B cell (primary cell): ENCODE results near the gene NUMBL. TPM values are rescaled to one million over a fixed set of nuclear protein-coding genes. Genes with fewer than 3 reads are reported as not detected.

ENCODE experiments used
- ATAC-seq: fragments of 200-7000 bp; cut with Tn5 transposase; one replicate; pipeline ENCODE4 v1.10.0; 2021; ENCODE audit warnings: low read depth, mild to moderate bottlenecking, moderate number of reproducible peaks, moderate library complexity
- CTCF ChIA-PET: fragments of 350-600 bp; sonication (Branson Sonifier 250); formaldehyde crosslinking; loops from one replicate; lab custom pipeline; 2021; ENCODE audit warnings: antibody characterized with exemption, inconsistent platforms; lab: Charles Lee
- POLR2A ChIA-PET: fragments of 350-600 bp; sonication (Branson Sonifier 250); formaldehyde crosslinking; loops from one replicate; lab custom pipeline; 2021; ENCODE audit warnings: antibody characterized with exemption; lab: Charles Lee
- DNase-seq: peaks from one replicate; pipeline ENCODE4 v3.0.0; 2013
- H2AFZ ChIP-seq: 2 replicates; pipeline ENCODE4 v1.6.1; 2012; ENCODE audit warnings: mild to moderate bottlenecking, low read depth, low read length; ENCODE audit not compliant: insufficient read depth, poor library complexity, severe bottlenecking
- H3K27ac ChIP-seq, 2 donors: 1 replicate in 1 of 2; 2 replicates in 1 of 2; pipeline ENCODE4 v1.5.1; 2012 to 2013; ENCODE audit warnings: low read length in 2 of 2, mild to moderate bottlenecking in 2 of 2, moderate library complexity in 1 of 2
- H3K27me3 ChIP-seq, 4 experiments: fragments of 200-600 bp in 1 of 4; sonication (generic) in 1 of 4; replicated peaks in 1 of 4; 1 replicate in 2 of 4; 2 replicates in 2 of 4; pipeline versions ENCODE4 v1.6.1 to v1.7.0; 2013 to 2016; ENCODE audit warnings: low read length in 3 of 4, mild to moderate bottlenecking in 2 of 4, mixed read lengths in 1 of 4, moderate library complexity in 1 of 4; ENCODE audit not compliant: insufficient read depth in 4 of 4, control insufficient read depth in 3 of 4; ENCODE audit errors: control extremely low read depth in 1 of 4
- H3K36me3 ChIP-seq, 2 experiments: replicated peaks in 1 of 2; 1 replicate in 1 of 2; 2 replicates in 1 of 2; pipeline versions ENCODE4 v1.6.1 to v1.7.1; 2013; ENCODE audit warnings: low read length in 1 of 2; ENCODE audit not compliant: insufficient read depth in 2 of 2, control insufficient read depth in 1 of 2; ENCODE audit errors: control extremely low read depth in 1 of 2, extremely low read depth in 1 of 2
- H3K4me1 ChIP-seq, 2 donors: fragments of 200-600 bp in 1 of 2; sonication (generic) in 1 of 2; 1 replicate in 1 of 2; 2 replicates in 1 of 2; pipeline versions ENCODE4 v1.5.1 to v1.6.1; 2013 to 2017; ENCODE audit warnings: low read length in 2 of 2; ENCODE audit not compliant: control insufficient read depth in 2 of 2, insufficient read depth in 2 of 2
- H3K4me2 ChIP-seq: replicated peaks from 2 replicates; pipeline ENCODE3; 2012; ENCODE audit warnings: mild to moderate bottlenecking, low read depth, low read length; ENCODE audit not compliant: poor library complexity, severe bottlenecking
- H3K4me3 ChIP-seq, 5 experiments: fragments of 200-600 bp in 1 of 5; sonication (generic) in 1 of 5; 1 replicate in 3 of 5; 2 replicates in 2 of 5; pipeline versions ENCODE4 v1.5.1 to v1.7.0; 2011 to 2016; ENCODE audit warnings: low read length in 4 of 5, mild to moderate bottlenecking in 4 of 5, low read depth in 2 of 5, control low read depth in 1 of 5, moderate library complexity in 1 of 5; ENCODE audit not compliant: insufficient read depth in 1 of 5; ENCODE audit errors: control extremely low read depth in 1 of 5, extremely low read depth in 1 of 5
- H3K79me2 ChIP-seq: fragments of 200-600 bp; sonication (generic); one replicate; pipeline ENCODE4 v1.6.0; 2016; ENCODE audit warnings: low read length; ENCODE audit not compliant: control insufficient read depth, insufficient read depth
- H3K9ac ChIP-seq: fragments of 200-600 bp; sonication (generic); 2 replicates; pipeline ENCODE4 v1.6.1; 2017; ENCODE audit warnings: mild to moderate bottlenecking, low read length, moderate library complexity
- H3K9me3 ChIP-seq, 3 donors: one replicate each; pipeline versions ENCODE4 v1.6.1 to v1.7.1; 2013; ENCODE audit warnings: low read length in 2 of 3; ENCODE audit not compliant: control insufficient read depth in 2 of 3, insufficient read depth in 1 of 3; ENCODE audit errors: control extremely low read depth in 1 of 3
- H4K20me1 ChIP-seq: 2 replicates; pipeline ENCODE4 v1.6.0; 2012; ENCODE audit warnings: mild to moderate bottlenecking, low read length; ENCODE audit not compliant: insufficient read depth, control insufficient read depth, poor library complexity, severe bottlenecking
- H3K27ac Mint-ChIP-seq: one replicate; pipeline ENCODE4 v1.8.0; 2021; ENCODE audit warnings: mixed read lengths
- H3K27me3 Mint-ChIP-seq: one replicate; pipeline ENCODE4 v1.8.0; 2021; ENCODE audit warnings: mixed read lengths
- H3K4me1 Mint-ChIP-seq: one replicate; pipeline ENCODE4 v1.8.0; 2021; ENCODE audit warnings: mixed read lengths
- H3K4me3 Mint-ChIP-seq: one replicate; pipeline ENCODE4 v1.8.0; 2021; ENCODE audit warnings: mixed read lengths
- H3K9me3 Mint-ChIP-seq: one replicate; pipeline ENCODE4 v1.8.0; 2022; ENCODE audit warnings: mixed read lengths; ENCODE audit not compliant: insufficient read depth
- CTCF ChIP-seq: fragments of 200-600 bp; IDR thresholded peaks from one replicate; pipeline ENCODE4 v1.8.0; 2022; ENCODE audit warnings: antibody characterized with exemption, mild to moderate bottlenecking
- EZH2 ChIP-seq: IDR thresholded peaks from 2 replicates; pipeline ENCODE4 v1.6.1; 2012; ENCODE audit warnings: borderline replicate concordance, low read depth, mild to moderate bottlenecking, moderate library complexity, low read length; ENCODE audit not compliant: insufficient read depth, poor library complexity, severe bottlenecking
- WGBS: methylation state at CpG from one replicate; pipeline ENCODE4 v1.1.5; 2013; ENCODE audit warnings: missing lambda C conversion rate; ENCODE audit not compliant: insufficient coverage; 5-methylcytosine and 5-hydroxymethylcytosine counted together
- intact Hi-C: fragments of 100-400 bp; cut with micrococcal nuclease; formaldehyde crosslinking; loops from one replicate; pipeline ENCODE4 v1.10.0; 2022
- polyA plus RNA-seq: library from polyadenylated mRNA; depleted of rRNA; stranded (reverse); fragments of >200 nt; gene quantifications from 2 replicates; pipeline ENCODE4 v1.2.3, GENCODE V29; 2012
- total RNA-seq, 2 donors: library from RNA; stranded (reverse); fragments of 120-200 nt in 1 of 2; gene quantifications; 1 replicate in 1 of 2; 2 replicates in 1 of 2; pipeline versions ENCODE4 v1.2.3 to v1.2.4, GENCODE V29; 2013 to 2022

The NUMBL gene
- total and polyA plus RNA-seq, 2 donors (not counting 1 experiment from before 2014, with no cell fraction given) = 7.8 to 21.8 TPM

- Histone ChIP-seq H3K36me3 (peaks cover 1 to 26% of the 10 kb centered on the region in 2 experiments), H2AFZ (no peak overlapping the region), H3K4me2 (no peak overlapping the region), H4K20me1 (no peaks in the 10 kb centered on the region), H3K27ac (no peak overlapping the region), H3K79me2 (peaks cover 3% of the 10 kb centered on the region), H3K9me3 (no peaks in the 10 kb centered on the region), H3K9ac (no peak overlapping the region), H3K4me1 (no peaks in the 10 kb centered on the region), H3K4me3 (no peak overlapping the region), H3K27me3 (no peaks in the 10 kb centered on the region)
- Mint-ChIP-seq H3K27me3 (no peaks in the 10 kb centered on the region), H3K4me1 (peaks cover 2% of the 10 kb centered on the region), H3K27ac (no peak overlapping the region), H3K4me3 (no peak overlapping the region), H3K9me3 (no peaks in the 10 kb centered on the region)
- no peak for ATAC-seq
- DNase-seq = no peak
- ChIA-PET CTCF (no interaction called here), POLR2A (no interaction called here)
- TF ChIP-seq CTCF (no peak), EZH2 (no peak)
- 87% methylated on average over 4 of the region's 4 CpGs for WGBS
- intact Hi-C loops = no loop called here
These were observed 9.4 kb downstream of the NUMBL start for GRCh38 chr19:40681039-40681438.

GRCh38 chr19:40677156-40677555 is 13.3 kb downstream of the NUMBL start:
- CTCF ChIA-PET = interaction anchor here (0.8 kb wide), 1 partner anchor 78 kb away, joined by 3 read pairs; no protein-coding TSS in a partner anchor

More at GRCh38 chr19:40677156-40677555, 13.3 kb downstream of the NUMBL start:
- H3K4me3 ChIP-seq = no peak overlapping the region
- H3K9me3 ChIP-seq = no peaks in the 10 kb centered on the region
- H3K9me3 Mint-ChIP-seq = no peaks in the 10 kb centered on the region
- no peak overlapping the region for H3K27ac ChIP-seq
- ATAC-seq (no peak), DNase-seq (no peak)
- no peaks in the 10 kb centered on the region for H3K79me2 ChIP-seq
- H3K27me3 Mint-ChIP-seq = no peaks in the 10 kb centered on the region
- H4K20me1 ChIP-seq = no peaks in the 10 kb centered on the region
- no peak overlapping the region for H2AFZ ChIP-seq
- no peaks in the 10 kb centered on the region for H3K4me1 Mint-ChIP-seq
- intact Hi-C loops = no loop called here
- H3K27me3 ChIP-seq = no peaks in the 10 kb centered on the region
- H3K4me3 Mint-ChIP-seq = no peak overlapping the region
- no peak overlapping the region for H3K9ac ChIP-seq
- POLR2A ChIA-PET = no interaction called here
- no peak overlapping the region for H3K4me2 ChIP-seq
- no peaks in the 10 kb centered on the region for H3K4me1 ChIP-seq
- H3K27ac Mint-ChIP-seq = no peak overlapping the region
- no peak for TF ChIP-seq CTCF
- no peak for TF ChIP-seq EZH2
- H3K36me3 ChIP-seq = peaks cover 1 to 34% of the 10 kb centered on the region in 2 experiments
- WGBS = 97% methylated on average over 22 of the region's 23 CpGs
